Fibroblast of peridontal ligament (primary cell): ENCODE data around the gene GSK3B.
"Not testable (repeated sequence)": the region's sequence is repeated elsewhere in the genome, so short reads cannot be mapped to it uniquely, and the experiment has no call there.

Experiments used
- DNase-seq: peaks from one replicate; pipeline ENCODE4 v3.0.0-alpha.2; 2010; ENCODE audit errors: extremely low read depth

The GSK3B gene

GRCh38 chr3:120013481-120013880 lies 80.8 kb downstream of the GSK3B start:
- no peak for DNase-seq

GRCh38 chr3:120005741-120006140 lies 88.5 kb downstream of the GSK3B start:
- not testable (repeated sequence) for DNase-seq

GRCh38 chr3:120004008-120004498 lies 90.2 kb downstream of the GSK3B start:
- DNase-seq = not testable (repeated sequence)

- DNase-seq = no peak
Observed at GRCh38 chr3:119998166-119998565, 96.1 kb downstream of the GSK3B start.

GRCh38 chr3:119990888-119991287 lies 103.4 kb downstream of the GSK3B start:
- DNase-seq = peak; percentile 49

GRCh38 chr3:119989981-119990655 lies 104.1 kb downstream of the GSK3B start:
- DNase-seq = no peak

- not testable (repeated sequence) for DNase-seq
Observed at GRCh38 chr3:119986812-119987211, 107.4 kb downstream of the GSK3B start.

GRCh38 chr3:119981386-119981785 lies 112.9 kb downstream of the GSK3B start:
- DNase-seq = no peak

GRCh38 chr3:119978554-119979208 lies 115.6 kb downstream of the GSK3B start:
- no peak for DNase-seq

GRCh38 chr3:119977353-119977752 lies 116.9 kb downstream of the GSK3B start:
- no peak for DNase-seq

- no peak for DNase-seq
Observed at GRCh38 chr3:119976214-119976613, 118.0 kb downstream of the GSK3B start.

- no peak for DNase-seq
Observed at GRCh38 chr3:119974656-119975055, 119.6 kb downstream of the GSK3B start.

GRCh38 chr3:119973018-119973646 lies 121.1 kb downstream of the GSK3B start:
- DNase-seq = no peak

- no peak for DNase-seq
Observed at GRCh38 chr3:119969759-119970158, 124.5 kb downstream of the GSK3B start.

GRCh38 chr3:119967353-119968006 lies 126.8 kb downstream of the GSK3B start:
- DNase-seq = peak; percentile 57

- no peak for DNase-seq
Observed at GRCh38 chr3:119965692-119966091, 128.6 kb downstream of the GSK3B start.

GRCh38 chr3:119964294-119964693 lies 130.0 kb downstream of the GSK3B start:
- no peak for DNase-seq

- DNase-seq = no peak
Observed at GRCh38 chr3:119955972-119956371, 138.3 kb downstream of the GSK3B start.

GRCh38 chr3:119950666-119951325 lies 143.5 kb downstream of the GSK3B start:
- DNase-seq = no peak

- no peak for DNase-seq
Observed at GRCh38 chr3:119945291-119945690, 149.0 kb downstream of the GSK3B start.

GRCh38 chr3:119944091-119944490 lies 150.2 kb downstream of the GSK3B start:
- no peak for DNase-seq

- no peak for DNase-seq
Observed at GRCh38 chr3:119939077-119939476, 155.2 kb downstream of the GSK3B start.
